GM19025 (cell line): ENCODE measurements around the gene CDK19.
"Not testable (repeated sequence)": the region's sequence is repeated elsewhere in the genome, so short reads cannot be mapped to it uniquely, and the experiment has no call there.

ENCODE experiments used
- ATAC-seq: cut with Tn5 transposase; IDR thresholded peaks from one replicate; pipeline ENCODE4 v1.9.1; 2021; ENCODE audit warnings: mild to moderate bottlenecking, low read depth, moderate library complexity; ENCODE audit not compliant: unreplicated experiment

Gene CDK19

GRCh38 chr6:110633731-110634213, 181.5 kb downstream of the CDK19 start:
- no peak for ATAC-seq

- ATAC-seq, result no peak
Measured at GRCh38 chr6:110629153-110629552, 186.1 kb downstream of the CDK19 start.

GRCh38 chr6:110628330-110628729, 186.9 kb downstream of the CDK19 start:
- no peak for ATAC-seq

- no peak for ATAC-seq
Measured at GRCh38 chr6:110626442-110626841, 188.8 kb downstream of the CDK19 start.

- no peak for ATAC-seq
Measured at GRCh38 chr6:110625883-110626282, 189.4 kb downstream of the CDK19 start.

- no peak for ATAC-seq
Measured at GRCh38 chr6:110622912-110623578, 192.2 kb downstream of the CDK19 start.

GRCh38 chr6:110621061-110621460, 194.2 kb downstream of the CDK19 start:
- no peak for ATAC-seq

- ATAC-seq, result no peak
Measured at GRCh38 chr6:110620065-110620464, 195.2 kb downstream of the CDK19 start.

GRCh38 chr6:110619275-110619908, 195.9 kb downstream of the CDK19 start:
- ATAC-seq, result no peak

- ATAC-seq, result no peak
Measured at GRCh38 chr6:110618591-110619267, 196.5 kb downstream of the CDK19 start.

GRCh38 chr6:110617057-110617456, 198.2 kb downstream of the CDK19 start:
- ATAC-seq, result peak; percentile 75

- ATAC-seq, result no peak
Measured at GRCh38 chr6:110615722-110616121, 199.5 kb downstream of the CDK19 start.

GRCh38 chr6:110614586-110614985, 200.7 kb downstream of the CDK19 start:
- ATAC-seq, result no peak

- ATAC-seq, result no peak
Measured at GRCh38 chr6:110614106-110614505, 201.2 kb downstream of the CDK19 start.

- ATAC-seq, result no peak
Measured at GRCh38 chr6:110613356-110613755, 201.9 kb downstream of the CDK19 start.

GRCh38 chr6:110612298-110612697, 203.0 kb downstream of the CDK19 start:
- no peak for ATAC-seq

- ATAC-seq, result no peak
Measured at GRCh38 chr6:110609101-110609500, 206.2 kb downstream of the CDK19 start.

- ATAC-seq, result no peak
Measured at GRCh38 chr6:110608151-110608550, 207.1 kb downstream of the CDK19 start.

- ATAC-seq, result no peak
Measured at GRCh38 chr6:110606151-110606550, 209.1 kb downstream of the CDK19 start.

- not testable (repeated sequence) for ATAC-seq
Measured at GRCh38 chr6:110600640-110601039, 214.6 kb downstream of the CDK19 start.

GRCh38 chr6:110597761-110598160, 217.5 kb downstream of the CDK19 start:
- ATAC-seq, result no peak

- no peak for ATAC-seq
Measured at GRCh38 chr6:110596354-110596753, 218.9 kb downstream of the CDK19 start.
